Keratinocyte (primary cell): ENCODE results near the gene REN. TPM values are rescaled to one million over a fixed set of nuclear protein-coding genes. Genes with fewer than 3 reads are reported as not detected.

Experiments
- DNase-seq: peaks from one replicate; pipeline ENCODE4 v3.0.0-alpha.2; 2011; ENCODE audit warnings: low read depth, missing footprints, low spot score
- FAIRE-seq: peaks from 2 replicates; lab custom pipeline; 2011; peaks lifted over from hg19 to GRCh38; lab: Jason Lieb, UNC
- H2AFZ ChIP-seq: 2 replicates; pipeline ENCODE4 v1.6.0; 2012; ENCODE audit warnings: low read length, control low read depth, inconsistent platforms; ENCODE audit not compliant: control insufficient read depth
- H3K27ac ChIP-seq: 2 replicates; pipeline ENCODE4 v1.5.1; 2011; ENCODE audit warnings: low read length; ENCODE audit not compliant: control insufficient read depth, insufficient read depth
- H3K27me3 ChIP-seq: 3 replicates; pipeline ENCODE4 v1.6.0; 2011; ENCODE audit warnings: low read length; ENCODE audit not compliant: control insufficient read depth, insufficient read depth; ENCODE audit errors: extremely low read depth
- H3K36me3 ChIP-seq, 2 experiments: 2 replicates in 1 of 2; 3 replicates in 1 of 2; pipeline ENCODE4 v1.5.1; 2011; ENCODE audit warnings: low read length in 2 of 2, mild to moderate bottlenecking in 1 of 2; ENCODE audit not compliant: control insufficient read depth in 2 of 2, insufficient read depth in 2 of 2; ENCODE audit errors: extremely low read depth in 1 of 2
- H3K4me1 ChIP-seq: 3 replicates; pipeline ENCODE4 v1.5.1; 2011; ENCODE audit warnings: low read length; ENCODE audit not compliant: control insufficient read depth, insufficient read depth; ENCODE audit errors: extremely low read depth
- H3K4me2 ChIP-seq: 3 replicates; pipeline ENCODE4 v1.6.0; 2011; ENCODE audit warnings: low read depth, low read length; ENCODE audit not compliant: control insufficient read depth, insufficient read depth; ENCODE audit errors: extremely low read depth
- H3K4me3 ChIP-seq, 3 experiments: fragments of 200-600 bp in 1 of 3; sonication (generic) in 1 of 3; 2 replicates in 2 of 3; 3 replicates in 1 of 3; pipeline ENCODE4 v1.5.1; 2011 to 2016; ENCODE audit warnings: low read length in 3 of 3, mild to moderate bottlenecking in 3 of 3, control low read depth in 2 of 3, inconsistent platforms in 1 of 3, low read depth in 1 of 3, mixed read lengths in 1 of 3, mixed run types in 1 of 3, moderate library complexity in 1 of 3; ENCODE audit not compliant: control insufficient read depth in 2 of 3, insufficient read depth in 2 of 3; ENCODE audit errors: extremely low read depth in 1 of 3
- H3K79me2 ChIP-seq: 2 replicates; pipeline ENCODE4 v1.6.0; 2012; ENCODE audit warnings: low read length; ENCODE audit not compliant: control insufficient read depth, insufficient read depth
- H3K9ac ChIP-seq: 3 replicates; pipeline ENCODE4 v1.6.0; 2011; ENCODE audit warnings: low read length; ENCODE audit not compliant: control insufficient read depth, insufficient read depth; ENCODE audit errors: extremely low read depth
- H3K9me1 ChIP-seq: 3 replicates; pipeline ENCODE4 v1.6.0; 2011; ENCODE audit warnings: low read length; ENCODE audit not compliant: control insufficient read depth, insufficient read depth; ENCODE audit errors: extremely low read depth
- H3K9me3 ChIP-seq: 2 replicates; pipeline ENCODE4 v1.5.1; 2012; ENCODE audit warnings: low read depth, low read length; ENCODE audit not compliant: control insufficient read depth
- H4K20me1 ChIP-seq: 3 replicates; pipeline ENCODE4 v1.6.0; 2011; ENCODE audit warnings: low read length; ENCODE audit not compliant: control insufficient read depth, insufficient read depth; ENCODE audit errors: extremely low read depth
- CTCF ChIP-seq, 3 experiments: IDR thresholded peaks in 1 of 3; conservative IDR thresholded peaks in 1 of 3; optimal IDR thresholded peaks in 1 of 3; 2 replicates in 2 of 3; 3 replicates in 1 of 3; pipeline versions ENCODE3 to v1.5.1; 2011; ENCODE audit warnings: low read length in 3 of 3, mild to moderate bottlenecking in 3 of 3, moderate library complexity in 2 of 3, control low read depth in 1 of 3, inconsistent platforms in 1 of 3; ENCODE audit not compliant: insufficient read depth in 2 of 3; ENCODE audit errors: extremely low read depth in 1 of 3
- EZH2 ChIP-seq: IDR thresholded peaks from one replicate; pipeline ENCODE4 v1.6.1; 2012; ENCODE audit warnings: inconsistent platforms, mild to moderate bottlenecking, low read length, moderate library complexity
- dilution Hi-C: fragments of 300-500 bp; cut with MboI; formaldehyde crosslinking; loops from one replicate; pipeline ENCODE4 v1.7.0; 2020; ENCODE audit warnings: low sequenced_read_pairs; ENCODE audit not compliant: extremely low pct_ligation_motif_present
- polyA plus RNA-seq, 5 experiments: library from polyadenylated mRNA; depleted of rRNA in 3 of 5; stranded (reverse) in 3 of 5; stranded (forward) in 1 of 5; unstranded in 1 of 5; fragments of >200 nt; gene quantifications; 1 replicate in 1 of 5; 2 replicates in 3 of 5; 3 replicates in 1 of 5; pipeline versions ENCODE4 v1.2.1 to v1.2.3, GENCODE V29; 2011 to 2012; ENCODE audit warnings: missing spikeins in 2 of 5, low read depth in 1 of 5, low replicate concordance in 1 of 5

The REN gene
- polyA plus RNA-seq, 1 donor (not counting 4 experiments of a cell fraction or from before 2014, with no cell fraction given), result not detected

GRCh38 chr1:204207136-204207616, 41.0 kb upstream of the REN start:
- Histone ChIP-seq H3K9ac (no peak overlapping the region), H2AFZ (peak overlapping the region; percentile 35), H3K79me2 (no peaks in the 10 kb centered on the region), H3K9me1 (no peaks in the 10 kb centered on the region), H3K27ac (no peak overlapping the region), H3K9me3 (no peaks in the 10 kb centered on the region), H3K4me3 (no peak overlapping the region), H4K20me1 (no peaks in the 10 kb centered on the region), H3K36me3 (no peaks in the 10 kb centered on the region), H3K27me3 (no peaks in the 10 kb centered on the region), H3K4me2 (no peak overlapping the region), H3K4me1 (peaks cover 3% of the 10 kb centered on the region)
- no peak for TF ChIP-seq EZH2
- TF ChIP-seq CTCF (optimal IDR thresholded peaks at IDR 0.05 in 1 of 3, IDR thresholded peaks at IDR 0.05 in 1 of 3, conservative IDR thresholded peaks at IDR 0.05 in 1 of 3; ENCODE audit: extremely low read depth in 1 of 3, insufficient read depth in 2 of 3, low read length in 3 of 3), result peak; percentile 92 to 98 (median 98)
- FAIRE-seq (no peak), DNase-seq (no peak)
- dilution Hi-C loops, result no loop called here

DNA sequence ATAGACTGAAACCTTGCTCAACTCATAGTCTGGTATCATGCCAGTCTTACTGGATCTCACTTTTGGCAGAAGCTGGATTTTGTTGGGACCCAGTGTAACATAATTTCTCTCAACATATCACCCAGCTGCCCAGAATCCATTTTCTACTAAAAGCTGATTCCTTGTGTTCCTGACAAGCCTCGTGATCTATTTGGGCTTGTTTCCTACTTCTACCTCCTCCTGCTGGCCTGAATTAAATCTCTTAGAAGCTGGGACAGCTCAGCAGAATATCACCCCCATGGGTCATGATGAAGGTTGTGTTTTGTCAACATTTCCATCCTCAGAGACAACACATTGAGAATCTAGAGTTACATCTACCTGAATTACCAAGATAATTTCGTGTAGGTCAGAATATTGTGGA, 40.0 kb upstream of the REN start:
- FAIRE-seq, result no peak

More for the DNA sequence above, 40.0 kb upstream of the REN start:
- no peaks in the 10 kb centered on the region for H3K9me1 ChIP-seq
- H3K9me3 ChIP-seq, result no peaks in the 10 kb centered on the region
- no peak overlapping the region for H3K9ac ChIP-seq
- no peak overlapping the region for H3K27ac ChIP-seq
- no peaks in the 10 kb centered on the region for H3K27me3 ChIP-seq
- H3K4me1 ChIP-seq, result peaks cover 3% of the 10 kb centered on the region
- peak in 1 of 3 experiments; percentile 27 for TF ChIP-seq CTCF (optimal IDR thresholded peaks at IDR 0.05 in 1 of 3, IDR thresholded peaks at IDR 0.05 in 1 of 3, conservative IDR thresholded peaks at IDR 0.05 in 1 of 3; ENCODE audit: extremely low read depth in 1 of 3, insufficient read depth in 2 of 3, low read length in 3 of 3)
- TF ChIP-seq EZH2, result no peak
- no peak overlapping the region for H3K4me2 ChIP-seq
- no peak overlapping the region for H2AFZ ChIP-seq
- no peak for DNase-seq
- no peaks in the 10 kb centered on the region for H4K20me1 ChIP-seq
- H3K79me2 ChIP-seq, result no peaks in the 10 kb centered on the region
- H3K4me3 ChIP-seq, result no peak overlapping the region
- H3K36me3 ChIP-seq, result no peaks in the 10 kb centered on the region
- dilution Hi-C loops, result no loop called here
